ENCODE results near the gene SLU7.

- TF ChIP-seq, protein P1, sequence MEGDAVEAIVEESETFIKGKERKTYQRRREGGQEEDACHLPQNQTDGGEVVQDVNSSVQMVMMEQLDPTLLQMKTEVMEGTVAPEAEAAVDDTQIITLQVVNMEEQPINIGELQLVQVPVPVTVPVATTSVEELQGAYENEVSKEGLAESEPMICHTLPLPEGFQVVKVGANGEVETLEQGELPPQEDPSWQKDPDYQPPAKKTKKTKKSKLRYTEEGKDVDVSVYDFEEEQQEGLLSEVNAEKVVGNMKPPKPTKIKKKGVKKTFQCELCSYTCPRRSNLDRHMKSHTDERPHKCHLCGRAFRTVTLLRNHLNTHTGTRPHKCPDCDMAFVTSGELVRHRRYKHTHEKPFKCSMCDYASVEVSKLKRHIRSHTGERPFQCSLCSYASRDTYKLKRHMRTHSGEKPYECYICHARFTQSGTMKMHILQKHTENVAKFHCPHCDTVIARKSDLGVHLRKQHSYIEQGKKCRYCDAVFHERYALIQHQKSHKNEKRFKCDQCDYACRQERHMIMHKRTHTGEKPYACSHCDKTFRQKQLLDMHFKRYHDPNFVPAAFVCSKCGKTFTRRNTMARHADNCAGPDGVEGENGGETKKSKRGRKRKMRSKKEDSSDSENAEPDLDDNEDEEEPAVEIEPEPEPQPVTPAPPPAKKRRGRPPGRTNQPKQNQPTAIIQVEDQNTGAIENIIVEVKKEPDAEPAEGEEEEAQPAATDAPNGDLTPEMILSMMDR (conservative IDR thresholded peaks at IDR 0.05 in 1 of 2, IDR thresholded peaks at IDR 0.05 in 1 of 2; ENCODE audit: low read depth in 1 of 2, low read length in 2 of 2): no peak
- no peak for TF ChIP-seq EZH2 (IDR thresholded peaks at IDR 0.05; ENCODE audit: low read length, missing control alignments)
Measured at GRCh38 chr5:160370713-160371034, 48.2 kb downstream of the SLU7 start.
